ENCODE data around the gene KLHDC1.
"Not testable (repeated sequence)": the region's sequence is repeated elsewhere in the genome, so short reads cannot be mapped to it uniquely, and the experiment has no call there.

Gene KLHDC1

GRCh38 chr14:49692811-49693734 is at the start of gene KLHDC1:
Gene KLHDC1, plus strand, starts transcription at chr14:49693120. Its CDS starts 75 bp downstream, at chr14:49693195.
- DNase-seq (ENCODE audit: low read depth in 1 of 2, low spot score in 1 of 2) = peak; percentile 79 to 80
- in situ Hi-C loops (cut with HindIII; ENCODE audit: low pct_unique_long_range_greater_than_20kb, low sequenced_read_pairs) = no loop called here
- no peak for TF ChIP-seq JUND (IDR thresholded peaks at IDR 0.05; ENCODE audit: low read depth)

DNA sequence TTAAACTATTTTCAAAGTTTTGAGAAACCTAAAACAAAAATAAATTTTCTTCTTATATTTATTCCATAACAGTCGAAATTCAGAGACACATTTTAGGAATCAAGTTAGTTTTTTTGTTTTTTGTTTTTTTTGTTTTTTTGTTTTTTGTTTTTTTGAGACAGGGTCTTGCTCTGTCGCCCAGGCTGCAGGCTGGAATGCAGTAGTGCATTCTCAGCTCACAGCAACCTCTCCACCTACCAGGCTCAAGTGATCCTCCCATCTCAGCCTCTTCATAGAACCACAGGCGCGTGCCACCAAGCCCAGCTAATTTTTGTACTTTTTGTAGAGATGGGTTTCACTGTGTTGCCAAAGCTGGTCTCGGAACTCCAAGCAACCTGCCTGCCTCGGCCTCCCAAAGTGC is 39.4 kb upstream of the KLHDC1 start:
- no peak for TF ChIP-seq JUND (IDR thresholded peaks at IDR 0.05; ENCODE audit: low read depth)
- in situ Hi-C loops (cut with HindIII; ENCODE audit: low pct_unique_long_range_greater_than_20kb, low sequenced_read_pairs) = no loop called here
- no peak for DNase-seq (ENCODE audit: low read depth in 1 of 2, low spot score in 1 of 2)

GRCh38 chr14:49654511-49654910 is 38.4 kb upstream of the KLHDC1 start:
- no peak for TF ChIP-seq JUND (IDR thresholded peaks at IDR 0.05; ENCODE audit: low read depth)
- no peak for DNase-seq (ENCODE audit: low read depth in 1 of 2, low spot score in 1 of 2)
- in situ Hi-C loops (cut with HindIII; ENCODE audit: low pct_unique_long_range_greater_than_20kb, low sequenced_read_pairs) = no loop called here

DNA sequence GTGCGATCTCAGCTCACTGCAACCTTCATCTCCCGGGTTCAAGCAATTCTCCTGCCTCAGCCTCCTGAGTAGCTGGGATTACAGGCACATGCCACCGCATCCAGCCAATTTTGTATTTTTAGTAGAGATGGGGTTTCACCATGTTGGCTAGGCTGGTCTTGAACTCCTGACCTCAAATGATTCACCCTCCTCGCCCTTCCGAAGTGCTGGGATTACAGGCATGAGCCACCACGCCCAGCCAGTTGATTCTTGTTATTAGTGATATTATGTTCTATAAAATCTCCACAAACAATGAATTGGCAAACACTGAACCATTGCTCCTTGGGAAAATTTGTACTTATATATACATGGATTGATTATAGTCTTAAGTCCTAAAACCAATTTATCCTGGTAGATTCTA is 35.4 kb upstream of the KLHDC1 start:
- in situ Hi-C loops (cut with HindIII; ENCODE audit: low pct_unique_long_range_greater_than_20kb, low sequenced_read_pairs); DNase-seq (ENCODE audit: low read depth in 1 of 2, low spot score in 1 of 2): not testable (repeated sequence)

DNA sequence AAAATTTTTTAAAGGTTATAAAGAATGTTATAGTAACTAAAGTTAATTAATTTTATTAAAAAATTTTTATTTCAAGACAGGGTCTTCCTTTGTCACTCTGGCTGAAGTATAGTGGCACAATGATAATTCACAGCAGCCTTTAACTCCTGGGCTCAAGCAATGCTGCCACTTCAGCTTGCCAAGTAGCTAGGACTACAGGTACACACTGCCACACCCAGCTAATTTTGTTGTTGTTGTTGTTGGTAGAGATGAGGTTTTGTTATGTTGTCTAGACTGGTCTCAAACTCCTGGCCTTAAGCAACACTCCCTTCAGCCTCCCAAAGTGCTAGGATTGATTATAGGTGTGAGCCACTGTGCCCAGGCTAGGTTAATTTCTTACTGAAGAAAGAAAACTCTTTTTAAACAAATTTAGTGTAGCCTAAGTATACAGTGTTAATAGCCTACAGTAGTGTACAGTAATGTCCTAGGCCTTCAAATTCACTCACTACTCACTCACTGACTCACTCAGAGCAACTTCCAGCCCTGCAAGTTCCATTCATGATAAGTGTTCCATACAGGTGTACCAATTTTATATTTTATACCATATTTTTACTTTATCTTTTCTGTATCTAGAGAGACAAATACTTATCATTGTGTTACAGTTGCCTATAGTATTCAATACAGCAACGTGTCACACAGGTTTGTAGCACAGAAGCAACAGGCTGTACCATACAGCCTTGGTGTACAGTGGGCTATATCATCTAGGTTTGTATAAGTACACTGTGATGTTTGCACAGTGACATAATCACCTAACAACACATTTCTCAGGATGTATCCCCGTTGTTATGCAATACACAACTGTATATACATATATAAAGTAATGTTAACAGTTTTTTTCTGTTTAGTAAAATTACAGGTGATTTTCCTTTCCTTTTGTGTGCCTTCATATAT is 33.1 kb upstream of the KLHDC1 start:
- DNase-seq (ENCODE audit: low read depth in 1 of 2, low spot score in 1 of 2) = peak; percentile 9 to 61
- no peak for TF ChIP-seq JUND (IDR thresholded peaks at IDR 0.05; ENCODE audit: low read depth)

GRCh38 chr14:49670475-49670874 is 22.4 kb upstream of the KLHDC1 start:
- in situ Hi-C loops (cut with HindIII; ENCODE audit: low pct_unique_long_range_greater_than_20kb, low sequenced_read_pairs) = no loop called here
- no peak for TF ChIP-seq JUND (IDR thresholded peaks at IDR 0.05; ENCODE audit: low read depth)
- no peak for DNase-seq (ENCODE audit: low read depth in 1 of 2, low spot score in 1 of 2)

More for the DNA sequence above, 33.1 kb upstream of the KLHDC1 start:
- in situ Hi-C loops (cut with HindIII; ENCODE audit: low pct_unique_long_range_greater_than_20kb, low sequenced_read_pairs) = no loop called here

- in situ Hi-C loops (cut with HindIII; ENCODE audit: low pct_unique_long_range_greater_than_20kb, low sequenced_read_pairs) = no loop called here
- TF ChIP-seq JUND (IDR thresholded peaks at IDR 0.05; ENCODE audit: low read depth) = no peak
- DNase-seq (ENCODE audit: low read depth in 1 of 2, low spot score in 1 of 2) = no peak
Measured at GRCh38 chr14:49673586-49673985, 19.3 kb upstream of the KLHDC1 start.

DNA sequence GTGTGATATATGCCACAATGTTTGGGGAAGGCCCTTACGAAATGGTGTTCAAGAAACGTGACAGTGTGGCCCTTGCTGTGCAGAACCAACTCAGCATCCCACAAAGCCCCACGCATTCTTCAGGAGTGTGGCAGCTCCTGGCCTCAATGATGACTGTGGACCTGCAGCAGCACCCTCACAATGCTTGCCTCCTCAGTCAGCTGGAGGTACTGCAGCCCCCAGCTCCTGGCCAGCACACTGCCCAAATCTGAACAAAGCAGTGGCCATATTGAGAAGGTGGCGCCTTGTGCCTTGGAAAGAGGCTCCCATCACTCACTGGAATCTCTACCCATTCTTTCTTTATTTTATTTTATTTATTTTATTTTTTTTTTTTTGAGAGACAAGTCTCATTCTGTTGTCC is 15.3 kb upstream of the KLHDC1 start:
- in situ Hi-C loops (cut with HindIII; ENCODE audit: low pct_unique_long_range_greater_than_20kb, low sequenced_read_pairs) = no loop called here
- no peak for TF ChIP-seq JUND (IDR thresholded peaks at IDR 0.05; ENCODE audit: low read depth)
- DNase-seq (ENCODE audit: low read depth in 1 of 2, low spot score in 1 of 2) = no peak

GRCh38 chr14:49679271-49679670 is 13.6 kb upstream of the KLHDC1 start:
- no peak for DNase-seq (ENCODE audit: low read depth in 1 of 2, low spot score in 1 of 2)
- TF ChIP-seq JUND (IDR thresholded peaks at IDR 0.05; ENCODE audit: low read depth) = no peak
- in situ Hi-C loops (cut with HindIII; ENCODE audit: low pct_unique_long_range_greater_than_20kb, low sequenced_read_pairs) = no loop called here

DNA sequence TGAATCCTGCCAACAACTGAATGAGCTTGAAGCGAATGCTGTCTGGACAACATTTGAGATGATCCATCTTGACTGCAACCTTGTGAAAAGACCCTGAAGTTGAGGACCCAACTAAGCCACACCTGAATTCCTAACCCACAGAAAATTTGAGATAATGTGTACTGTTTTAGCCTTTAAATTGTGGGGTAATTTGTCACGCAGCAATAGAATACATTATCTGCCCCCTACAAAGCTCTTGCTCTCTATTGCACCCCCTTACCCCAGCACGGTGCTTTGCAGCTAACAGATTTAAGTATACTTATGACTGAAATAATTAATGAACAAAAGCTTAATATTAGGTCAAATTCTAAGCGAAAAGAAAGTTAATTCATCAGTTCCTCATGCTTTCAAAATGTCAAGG is 6.5 kb upstream of the KLHDC1 start:
- in situ Hi-C loops (cut with HindIII; ENCODE audit: low pct_unique_long_range_greater_than_20kb, low sequenced_read_pairs) = no loop called here
- DNase-seq (ENCODE audit: low read depth in 1 of 2, low spot score in 1 of 2) = no peak
- no peak for TF ChIP-seq JUND (IDR thresholded peaks at IDR 0.05; ENCODE audit: low read depth)

DNA sequence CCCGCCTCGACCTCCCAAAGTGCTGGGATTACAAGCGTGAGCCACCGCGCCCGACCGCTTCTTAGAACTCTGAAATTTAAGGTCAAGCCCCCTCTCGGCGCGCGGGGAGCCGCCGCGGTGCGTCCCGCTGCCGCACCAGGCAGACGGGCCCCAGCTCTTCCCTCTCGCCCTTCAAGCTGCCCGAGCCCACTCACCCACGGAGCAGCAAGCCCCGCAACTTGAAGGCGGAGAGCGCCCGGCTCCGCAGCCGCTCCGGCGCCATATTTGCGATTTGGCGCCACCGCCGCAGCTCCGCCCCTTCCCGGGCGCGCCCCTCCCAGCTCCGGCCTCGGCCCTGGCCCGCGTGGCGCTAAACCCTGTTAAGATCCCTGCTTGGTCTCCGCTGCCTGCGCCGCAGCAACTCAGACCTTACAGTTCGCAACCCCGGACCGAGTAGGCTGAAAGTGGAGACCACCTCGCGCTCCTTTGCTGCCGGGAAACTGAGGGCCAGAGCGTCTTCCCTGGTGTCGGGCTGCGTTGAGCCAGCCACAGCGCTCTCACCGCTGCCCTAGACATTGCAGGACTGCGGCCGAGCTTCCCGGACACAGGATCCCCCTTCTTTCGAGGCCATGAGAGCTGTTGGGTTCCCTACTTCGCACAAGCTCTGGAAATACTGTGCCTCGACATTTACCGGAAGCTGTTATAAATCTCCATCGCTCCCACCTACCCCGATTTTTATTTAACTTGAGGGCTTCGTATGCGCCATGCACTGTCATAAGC is 4.8 kb upstream of the KLHDC1 start, which contains the start of gene POLE2:
TSS of gene POLE2 (minus strand) at position 273 of the 759 bp plus-strand sequence. CDS start at position 262, 11 bp downstream.
- no peak for TF ChIP-seq JUND (IDR thresholded peaks at IDR 0.05; ENCODE audit: low read depth)
- in situ Hi-C loops (cut with HindIII; ENCODE audit: low pct_unique_long_range_greater_than_20kb, low sequenced_read_pairs) = no loop called here
- DNase-seq (ENCODE audit: low read depth in 1 of 2, low spot score in 1 of 2) = peak; percentile 70 to 81

- in situ Hi-C loops (cut with HindIII; ENCODE audit: low pct_unique_long_range_greater_than_20kb, low sequenced_read_pairs) = no loop called here
- no peak for DNase-seq (ENCODE audit: low read depth in 1 of 2, low spot score in 1 of 2)
- TF ChIP-seq JUND (IDR thresholded peaks at IDR 0.05; ENCODE audit: low read depth) = no peak
Measured at GRCh38 chr14:49688701-49689030, 4.3 kb upstream of the KLHDC1 start.
